A673 (cell line): ENCODE results near the gene PKP3. TPM values are rescaled to one million over a fixed set of nuclear protein-coding genes. Genes with fewer than 3 reads are reported as not detected.
A peak's percentile ranks its signal among the peaks of the same experiment; 100 is the strongest.

Experiments
- BruUV-seq: library from RNA; stranded (reverse); fragments of 400-500 nt; replicated peaks from 2 replicates; lab custom pipeline; 2021; lab: Mats Ljungman, UMichigan
- CTCF ChIA-PET: fragments of 300-600 bp; sonication (Branson Sonifier 250); formaldehyde crosslinking; loops from one replicate; lab custom pipeline; 2022; ENCODE audit warnings: antibody characterized with exemption; lab: Charles Lee
- POLR2A ChIA-PET: fragments of 300-600 bp; sonication (Branson Sonifier 250); formaldehyde crosslinking; loops from one replicate; lab custom pipeline; 2022; ENCODE audit warnings: antibody characterized with exemption; ENCODE audit not compliant: low non-redundant PET; lab: Charles Lee
- DNase-seq: peaks from one replicate; pipeline ENCODE4 v3.0.0-alpha.2; 2015; ENCODE audit warnings: low spot score
- H3K27ac ChIP-seq: fragments of 200-600 bp; sonication (generic); 2 replicates; pipeline ENCODE4 v1.5.1; 2016; ENCODE audit warnings: mixed run types, low read depth, mild to moderate bottlenecking, mixed read lengths, antibody characterized with exemption, low read length; ENCODE audit not compliant: poor library complexity, severe bottlenecking
- H3K27me3 ChIP-seq: fragments of 200-600 bp; sonication (generic); replicated peaks from 2 replicates; pipeline ENCODE4 v1.6.1; 2017; ENCODE audit warnings: mixed run types, low read depth, mild to moderate bottlenecking, mixed read lengths, antibody characterized with exemption, low read length; ENCODE audit not compliant: insufficient read depth, poor library complexity
- H3K36me3 ChIP-seq: fragments of 200-600 bp; sonication (generic); 2 replicates; pipeline ENCODE4 v1.6.1; 2016; ENCODE audit warnings: mixed run types, mild to moderate bottlenecking, mixed read lengths, antibody characterized with exemption, low read length; ENCODE audit not compliant: insufficient read depth, poor library complexity, severe bottlenecking
- H3K4me1 ChIP-seq: fragments of 200-600 bp; sonication (generic); 2 replicates; pipeline ENCODE4 v1.6.1; 2017; ENCODE audit warnings: mixed run types, mild to moderate bottlenecking, mixed read lengths, antibody characterized with exemption, low read length; ENCODE audit not compliant: insufficient read depth, poor library complexity, severe bottlenecking
- H3K4me3 ChIP-seq: fragments of 200-600 bp; sonication (generic); 2 replicates; pipeline ENCODE4 v1.5.1; 2016; ENCODE audit warnings: low read depth, mixed run types, mild to moderate bottlenecking, mixed read lengths, low read length; ENCODE audit not compliant: poor library complexity, severe bottlenecking
- H3K9me3 ChIP-seq: fragments of 200-600 bp; sonication (generic); 2 replicates; pipeline ENCODE4 v1.6.1; 2016; ENCODE audit warnings: mixed run types, low read depth, mild to moderate bottlenecking, mixed read lengths, antibody characterized with exemption, low read length; ENCODE audit not compliant: poor library complexity, severe bottlenecking
- CTCF ChIP-seq: fragments of 300-800, 200-600 bp; sonication (generic); conservative IDR thresholded peaks from 2 replicates; pipeline ENCODE4 v1.5.1; 2017; ENCODE audit warnings: low read depth, mild to moderate bottlenecking, antibody characterized with exemption, low read length, moderate library complexity, mixed read lengths
- EZH2 ChIP-seq: fragments of 200-600 bp; sonication (generic); IDR thresholded peaks from 2 replicates; pipeline ENCODE4 v1.6.1; 2017; ENCODE audit warnings: borderline replicate concordance, low read depth, mild to moderate bottlenecking, mixed read lengths, antibody characterized with exemption, low read length; ENCODE audit not compliant: poor library complexity, severe bottlenecking
- intact Hi-C: fragments of 100-400 bp; cut with micrococcal nuclease; formaldehyde crosslinking; loops from one replicate; pipeline ENCODE4 v1.10.0; 2022; ENCODE audit not compliant: unreplicated experiment
- total RNA-seq: library from RNA; stranded (reverse); gene quantifications from 2 replicates; pipeline ENCODE4 v1.2.3, GENCODE V29; 2021

Gene PKP3
- total RNA-seq, 1 experiment from 2014 or later: not detected

DNA sequence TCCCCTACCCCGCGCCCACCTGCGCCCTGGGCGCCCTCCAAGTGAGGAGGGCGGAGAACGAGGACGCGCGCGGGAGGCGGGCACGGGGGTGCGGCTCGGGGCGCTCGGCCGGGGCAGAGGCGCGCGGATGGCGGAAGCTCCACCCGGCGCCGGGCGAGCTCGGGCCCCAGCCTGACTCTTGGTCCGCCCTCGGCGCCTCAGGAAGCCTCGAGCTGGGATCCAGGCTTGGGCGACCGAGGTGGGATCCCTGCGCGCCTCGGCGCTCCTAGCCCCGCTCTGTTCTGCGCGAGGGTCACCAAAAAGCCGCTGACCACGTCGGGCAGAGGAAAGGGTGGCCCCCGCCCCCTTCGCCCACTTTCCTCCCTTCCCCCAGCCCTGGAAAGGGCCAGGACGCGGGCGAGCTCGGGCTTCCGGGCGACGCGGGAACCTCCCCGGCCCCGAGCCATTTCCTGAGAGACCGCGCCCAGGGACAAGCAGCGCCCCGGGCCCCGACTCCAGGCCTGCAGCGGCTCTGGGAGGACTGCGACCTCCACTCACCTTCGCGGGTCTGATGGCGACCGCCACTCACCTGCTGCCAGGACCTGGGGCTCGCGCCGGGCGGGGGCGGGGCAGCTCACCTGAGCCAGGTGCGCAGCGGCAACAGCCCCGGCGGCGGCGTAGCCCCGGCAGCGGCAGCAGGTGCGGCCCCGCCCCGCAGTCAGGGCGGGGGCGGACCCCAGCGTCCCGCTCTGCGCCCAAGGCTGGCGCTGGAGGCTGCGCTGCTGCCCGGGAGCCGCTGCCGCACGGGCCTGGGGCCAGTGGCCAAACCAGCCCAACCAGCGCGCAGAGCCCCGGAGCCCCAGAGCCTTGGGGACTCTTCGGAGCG is 23.0 kb downstream of the PKP3 start:
- H3K36me3 ChIP-seq: no peaks in the 10 kb centered on the region
- peaks cover 37% of the 10 kb centered on the region for H3K27me3 ChIP-seq
- BruUV-seq: no TSS peak
- H3K4me1 ChIP-seq: no peaks in the 10 kb centered on the region
- CTCF ChIA-PET: no interaction called here
- H3K9me3 ChIP-seq: no peaks in the 10 kb centered on the region
- no peak for DNase-seq
- no peak overlapping the region for H3K27ac ChIP-seq
- TF ChIP-seq EZH2 (no peak), CTCF (no peak)
- POLR2A ChIA-PET: no interaction called here
- H3K4me3 ChIP-seq: peak overlapping the region; percentile 15
- intact Hi-C loops: no loop called here

DNA sequence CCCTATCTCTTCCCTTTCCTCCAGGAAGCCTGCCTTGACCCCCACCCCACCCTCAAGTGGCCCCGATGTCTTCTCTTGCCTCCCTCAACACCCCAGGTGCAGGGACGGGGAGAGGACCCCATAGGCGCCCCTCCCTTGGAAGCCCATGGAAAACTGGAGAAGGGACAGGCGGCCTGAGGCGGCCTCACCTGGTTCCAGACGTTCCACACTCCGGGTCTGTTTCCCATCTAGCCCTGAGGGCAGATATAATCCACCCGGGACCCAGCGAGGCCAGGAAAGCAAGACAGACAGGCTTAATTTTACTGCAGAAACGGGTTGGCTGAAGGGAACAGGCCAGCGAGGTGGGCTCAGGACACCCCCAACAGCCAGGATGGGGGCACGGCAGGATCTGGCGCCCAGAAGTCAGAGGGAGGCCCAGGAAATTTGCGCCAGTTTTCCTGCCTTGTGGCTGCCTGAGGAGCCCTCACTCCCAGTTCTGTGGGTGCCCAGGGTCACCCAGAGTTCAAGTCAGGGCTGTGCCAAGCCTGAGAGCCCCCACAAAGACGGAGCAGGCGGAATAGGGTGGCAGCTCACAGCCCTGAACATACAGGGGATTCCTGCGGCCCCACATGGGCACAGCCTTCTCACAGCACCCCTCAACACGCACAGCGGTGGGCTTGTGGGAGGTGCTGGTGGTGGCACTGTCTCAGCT is 23.8 kb downstream of the PKP3 start:
- H3K27ac ChIP-seq: no peak overlapping the region
- H3K36me3 ChIP-seq: no peaks in the 10 kb centered on the region
- no peak for TF ChIP-seq CTCF
- TF ChIP-seq EZH2: no peak
- ChIA-PET POLR2A (no interaction called here), CTCF (no interaction called here)
- H3K9me3 ChIP-seq: no peaks in the 10 kb centered on the region
- H3K27me3 ChIP-seq: peaks cover 37% of the 10 kb centered on the region
- H3K4me3 ChIP-seq: no peak overlapping the region
- intact Hi-C loops: no loop called here
- no TSS peak for BruUV-seq
- H3K4me1 ChIP-seq: no peaks in the 10 kb centered on the region
- no peak for DNase-seq

GRCh38 chr11:418343-419247 is 24.6 kb downstream of the PKP3 start:
- ChIA-PET POLR2A (no interaction called here), CTCF (no interaction called here)
- no peak overlapping the region for H3K4me3 ChIP-seq
- BruUV-seq: no TSS peak
- no peaks in the 10 kb centered on the region for H3K4me1 ChIP-seq
- peaks cover 37% of the 10 kb centered on the region for H3K27me3 ChIP-seq
- no peaks in the 10 kb centered on the region for H3K9me3 ChIP-seq
- intact Hi-C loops: no loop called here
- no peak for DNase-seq
- no peaks in the 10 kb centered on the region for H3K36me3 ChIP-seq
- TF ChIP-seq EZH2 (no peak), CTCF (no peak)
- H3K27ac ChIP-seq: no peak overlapping the region
